Measurements from ENCODE around the gene CCL13. TPM values are rescaled to one million over a fixed set of nuclear protein-coding genes. Genes with fewer than 3 reads are reported as not detected.

Gene CCL13
- total RNA-seq, 2 experiments from 2014 or later = not detected

- ChIA-PET POLR2A (interaction anchor here (1.4 kb wide), 1 partner anchor 21 kb away, joined by 4 read pairs; no protein-coding TSS in a partner anchor), CTCF (interaction anchor here (0.7 to 6.1 kb wide), 6 partner anchors 13 to 39 kb away, joined by 3 to 70 read pairs (median 4); partner anchors contain the start of gene CCL1)
- Mint-ChIP-seq H3K27ac (no peak overlapping the region), H3K27me3 (ENCODE audit: low read depth) (peaks cover 17% of the 10 kb centered on the region), H3K4me3 (no peak overlapping the region), H3K4me1 (ENCODE audit: low read depth) (peaks cover 37% of the 10 kb centered on the region), H3K36me3 (ENCODE audit: low read depth) (no peaks in the 10 kb centered on the region), H3K9me3 (ENCODE audit: insufficient read depth) (no peaks in the 10 kb centered on the region)
- ATAC-seq = no peak
- no peak for DNase-seq
These were observed 44.1 kb downstream of the CCL13 start for GRCh38 chr17:34400301-34400931.

DNA sequence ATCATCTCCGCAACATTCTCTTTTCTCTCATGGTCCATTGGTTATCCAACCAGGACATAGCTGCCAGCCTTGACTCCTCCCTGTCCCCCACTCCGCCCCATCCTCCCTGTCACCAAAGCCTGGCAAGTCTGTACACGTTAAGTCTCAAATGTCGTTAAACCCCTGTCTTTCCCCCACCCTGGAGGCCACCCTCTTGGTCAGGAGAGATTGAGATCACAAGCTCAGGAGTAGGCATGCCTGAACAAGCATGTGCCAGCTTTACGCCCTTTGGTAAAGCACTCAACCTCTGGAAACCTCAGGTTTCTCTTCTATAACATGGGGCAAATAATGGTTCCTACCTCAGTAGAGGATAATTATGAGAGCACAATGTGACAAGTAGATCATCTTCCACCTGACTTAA lies 44.9 kb downstream of the CCL13 start:
- ChIA-PET CTCF (interaction anchor here (0.7 to 6.1 kb wide), 4 partner anchors 14 to 40 kb away, joined by 3 to 70 read pairs (median 4); partner anchors contain the start of gene CCL1), POLR2A (no interaction called here)
- no peak overlapping the region for H3K4me3 Mint-ChIP-seq
- H3K36me3 Mint-ChIP-seq (ENCODE audit: low read depth) = no peaks in the 10 kb centered on the region
- DNase-seq (no peak), ATAC-seq (no peak)
- peaks cover 37% of the 10 kb centered on the region for H3K4me1 Mint-ChIP-seq (ENCODE audit: low read depth)
- no peak overlapping the region for H3K27ac Mint-ChIP-seq
- peaks cover 15% of the 10 kb centered on the region for H3K27me3 Mint-ChIP-seq (ENCODE audit: low read depth)
- H3K9me3 Mint-ChIP-seq (ENCODE audit: insufficient read depth) = no peaks in the 10 kb centered on the region

DNA sequence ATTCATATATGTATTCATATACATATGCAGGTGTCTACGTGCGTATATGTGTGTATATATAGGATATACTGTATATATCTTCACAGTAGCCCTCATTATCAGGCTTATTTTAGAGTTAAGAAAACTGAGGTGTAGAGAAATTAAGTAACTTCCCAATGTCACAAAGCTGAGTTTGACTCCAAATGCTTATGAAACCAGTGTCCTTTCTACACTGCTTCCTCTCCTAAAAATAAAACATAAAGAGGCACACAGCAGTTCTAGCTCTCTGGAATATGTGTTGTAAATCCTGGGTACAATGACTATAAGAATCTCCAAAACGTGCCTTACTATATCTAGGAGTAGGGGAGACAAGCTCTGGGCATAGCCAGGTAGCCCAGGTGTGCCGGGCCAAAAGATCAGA lies 46.7 kb downstream of the CCL13 start:
- Mint-ChIP-seq H3K9me3 (ENCODE audit: insufficient read depth) (no peaks in the 10 kb centered on the region), H3K27ac (no peak overlapping the region), H3K27me3 (ENCODE audit: low read depth) (peaks cover 14% of the 10 kb centered on the region), H3K36me3 (ENCODE audit: low read depth) (no peaks in the 10 kb centered on the region), H3K4me1 (ENCODE audit: low read depth) (peaks cover 27% of the 10 kb centered on the region), H3K4me3 (no peak overlapping the region)
- ATAC-seq = no peak
- ChIA-PET POLR2A (no interaction called here), CTCF (interaction anchor here (3.2 kb wide), 1 partner anchor 42 kb away, joined by 13 read pairs; no protein-coding TSS in a partner anchor)
- no peak for DNase-seq

GRCh38 chr17:34406226-34406625 lies 49.9 kb downstream of the CCL13 start:
- POLR2A ChIA-PET = no interaction called here
- H3K4me3 Mint-ChIP-seq = no peak overlapping the region
- no peaks in the 10 kb centered on the region for H3K4me1 Mint-ChIP-seq (ENCODE audit: low read depth)
- no peaks in the 10 kb centered on the region for H3K9me3 Mint-ChIP-seq (ENCODE audit: insufficient read depth)
- H3K36me3 Mint-ChIP-seq (ENCODE audit: low read depth) = no peaks in the 10 kb centered on the region
- no peak for ATAC-seq
- CTCF ChIA-PET = interaction anchor here (1.0 to 1.3 kb wide), 2 partner anchors 23 to 44 kb away, joined by 3 to 4 read pairs; no protein-coding TSS in a partner anchor
- no peak for DNase-seq
- H3K27me3 Mint-ChIP-seq (ENCODE audit: low read depth) = peaks cover 31% of the 10 kb centered on the region
- no peak overlapping the region for H3K27ac Mint-ChIP-seq

Other genes starting within 250 kb of the CCL13 start
- gene CCL2, start 101.2 kb upstream of the CCL13 start, total RNA-seq = not detected
- gene CCL7, start 86.3 kb upstream of the CCL13 start, total RNA-seq = not detected
- not detected for gene CCL11, start 70.7 kb upstream of the CCL13 start, total RNA-seq
- not detected for gene CCL8, start 37.0 kb upstream of the CCL13 start, total RNA-seq
- not detected for gene CCL1, start 6.8 kb downstream of the CCL13 start, total RNA-seq
- gene TMEM132E, start 223.1 kb downstream of the CCL13 start, total RNA-seq = not detected